SK-N-SH (cell line): ENCODE results near the gene UNC5B.

ENCODE experiments used
- CHD2 ChIP-seq: fragments of 150-350 bp; IDR thresholded peaks from 2 replicates; pipeline ENCODE4 v1.6.1; 2018; ENCODE audit warnings: low read length; ENCODE audit not compliant: partially characterized antibody
- EP300 ChIP-seq, 2 experiments: IDR thresholded peaks; 2 replicates each; pipeline versions ENCODE4 v1.4.0 to v1.6.1; 2012; ENCODE audit warnings: borderline replicate concordance in 1 of 2, low read depth in 1 of 2, low read length in 1 of 2
- EZH2phosphoT487 ChIP-seq: fragments of 200-600 bp; sonication (generic); IDR thresholded peaks from 2 replicates; pipeline ENCODE4 v1.6.1; 2017; ENCODE audit warnings: low read depth, mixed run types, mild to moderate bottlenecking, antibody characterized with exemption, moderate library complexity, borderline replicate concordance
- GABPA ChIP-seq: IDR thresholded peaks from 2 replicates; pipeline ENCODE4 v1.4.0; 2012; ENCODE audit warnings: low read depth, mild to moderate bottlenecking
- IRF3 ChIP-seq: fragments of 150-350 bp; IDR thresholded peaks from 2 replicates; pipeline ENCODE4 v1.6.1; 2016; ENCODE audit warnings: mild to moderate bottlenecking, low read depth, low read length
- JUND ChIP-seq: IDR thresholded peaks from 2 replicates; pipeline ENCODE4 v1.4.0; 2012
- PBX3 ChIP-seq: IDR thresholded peaks from 2 replicates; pipeline ENCODE4; 2012
- POLR2AphosphoS5 ChIP-seq: IDR thresholded peaks from 2 replicates; pipeline ENCODE4 v1.6.1; 2012; ENCODE audit warnings: low read depth, low read length
- RAD21 ChIP-seq: IDR thresholded peaks from 2 replicates; pipeline ENCODE4 v1.6.1; 2012; ENCODE audit warnings: mild to moderate bottlenecking, low read length
- RCOR1 ChIP-seq: fragments of 150-350 bp; IDR thresholded peaks from 2 replicates; pipeline ENCODE4 v1.6.1; 2017; ENCODE audit warnings: antibody characterized with exemption, low read length
- RFX5 ChIP-seq: IDR thresholded peaks from 2 replicates; pipeline ENCODE4 v1.6.1; 2012; ENCODE audit warnings: mild to moderate bottlenecking, improper control_type of control experiment, low read length
- SIN3A ChIP-seq: IDR thresholded peaks from 2 replicates; pipeline ENCODE4 v1.6.1; 2012; ENCODE audit warnings: low read depth, mild to moderate bottlenecking, low read length, moderate library complexity, borderline replicate concordance
- TF ChIP-seq, protein P1 (sequence below): fragments of 200-600 bp; sonication (generic); IDR thresholded peaks from 2 replicates; pipeline ENCODE4 v1.6.1; 2017; ENCODE audit warnings: antibody characterized with exemption, mild to moderate bottlenecking, moderate library complexity
- TF ChIP-seq, protein P2 (sequence below): IDR thresholded peaks from 2 replicates; pipeline ENCODE4 v1.4.0; 2012; ENCODE audit warnings: low read depth, borderline replicate concordance

DNA sequence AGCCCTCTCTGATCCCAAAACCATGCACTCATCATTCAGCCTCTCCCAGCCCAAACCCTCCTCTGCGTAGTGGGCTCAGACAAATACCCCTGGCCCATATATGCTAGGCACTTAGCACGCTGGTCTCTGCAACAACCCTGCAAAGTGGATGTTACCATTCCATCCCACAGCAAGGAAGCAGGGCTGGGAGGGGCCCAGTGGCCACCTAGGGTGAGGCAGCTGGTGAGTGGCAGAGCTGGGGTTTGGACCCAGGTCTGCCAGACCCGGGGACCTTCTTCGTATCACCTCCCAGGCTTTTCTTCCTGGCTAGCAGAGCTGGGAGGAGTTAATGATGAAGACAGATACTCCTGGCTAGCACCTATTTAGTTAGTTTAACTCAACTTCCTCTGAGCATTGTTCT, 73.6 kb downstream of the UNC5B start:
- TF ChIP-seq CHD2 (no peak), RFX5 (no peak), RAD21 (no peak), EZH2phosphoT487 (no peak), IRF3 (no peak), POLR2AphosphoS5 (no peak), EP300 (IDR thresholded peaks at IDR 0.05; ENCODE audit: borderline replicate concordance in 1 of 2, low read depth in 1 of 2, low read length in 1 of 2) (no peak), RCOR1 (no peak), JUND (no peak), SIN3A (no peak), PBX3 (no peak), GABPA (no peak)
- TF ChIP-seq, protein P1, sequence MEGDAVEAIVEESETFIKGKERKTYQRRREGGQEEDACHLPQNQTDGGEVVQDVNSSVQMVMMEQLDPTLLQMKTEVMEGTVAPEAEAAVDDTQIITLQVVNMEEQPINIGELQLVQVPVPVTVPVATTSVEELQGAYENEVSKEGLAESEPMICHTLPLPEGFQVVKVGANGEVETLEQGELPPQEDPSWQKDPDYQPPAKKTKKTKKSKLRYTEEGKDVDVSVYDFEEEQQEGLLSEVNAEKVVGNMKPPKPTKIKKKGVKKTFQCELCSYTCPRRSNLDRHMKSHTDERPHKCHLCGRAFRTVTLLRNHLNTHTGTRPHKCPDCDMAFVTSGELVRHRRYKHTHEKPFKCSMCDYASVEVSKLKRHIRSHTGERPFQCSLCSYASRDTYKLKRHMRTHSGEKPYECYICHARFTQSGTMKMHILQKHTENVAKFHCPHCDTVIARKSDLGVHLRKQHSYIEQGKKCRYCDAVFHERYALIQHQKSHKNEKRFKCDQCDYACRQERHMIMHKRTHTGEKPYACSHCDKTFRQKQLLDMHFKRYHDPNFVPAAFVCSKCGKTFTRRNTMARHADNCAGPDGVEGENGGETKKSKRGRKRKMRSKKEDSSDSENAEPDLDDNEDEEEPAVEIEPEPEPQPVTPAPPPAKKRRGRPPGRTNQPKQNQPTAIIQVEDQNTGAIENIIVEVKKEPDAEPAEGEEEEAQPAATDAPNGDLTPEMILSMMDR, result no peak
- TF ChIP-seq, protein P2, sequence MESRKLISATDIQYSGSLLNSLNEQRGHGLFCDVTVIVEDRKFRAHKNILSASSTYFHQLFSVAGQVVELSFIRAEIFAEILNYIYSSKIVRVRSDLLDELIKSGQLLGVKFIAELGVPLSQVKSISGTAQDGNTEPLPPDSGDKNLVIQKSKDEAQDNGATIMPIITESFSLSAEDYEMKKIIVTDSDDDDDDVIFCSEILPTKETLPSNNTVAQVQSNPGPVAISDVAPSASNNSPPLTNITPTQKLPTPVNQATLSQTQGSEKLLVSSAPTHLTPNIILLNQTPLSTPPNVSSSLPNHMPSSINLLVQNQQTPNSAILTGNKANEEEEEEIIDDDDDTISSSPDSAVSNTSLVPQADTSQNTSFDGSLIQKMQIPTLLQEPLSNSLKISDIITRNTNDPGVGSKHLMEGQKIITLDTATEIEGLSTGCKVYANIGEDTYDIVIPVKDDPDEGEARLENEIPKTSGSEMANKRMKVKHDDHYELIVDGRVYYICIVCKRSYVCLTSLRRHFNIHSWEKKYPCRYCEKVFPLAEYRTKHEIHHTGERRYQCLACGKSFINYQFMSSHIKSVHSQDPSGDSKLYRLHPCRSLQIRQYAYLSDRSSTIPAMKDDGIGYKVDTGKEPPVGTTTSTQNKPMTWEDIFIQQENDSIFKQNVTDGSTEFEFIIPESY, result no peak
